H9 (cell line): Measurements from ENCODE around the gene GNE. TPM values are rescaled to one million over a fixed set of nuclear protein-coding genes. Genes with fewer than 3 reads are reported as not detected.
"Not testable (repeated sequence)": the region's sequence is repeated elsewhere in the genome, so short reads cannot be mapped to it uniquely, and the experiment has no call there.

ENCODE experiments used
- DNase-seq: peaks from one replicate; pipeline ENCODE4 v3.0.0-alpha.2; 2017
- H2AFZ ChIP-seq: one replicate; pipeline ENCODE4 v1.6.1; 2013; ENCODE audit warnings: mild to moderate bottlenecking, low read length, control low read depth, moderate library complexity
- H2AK5ac ChIP-seq: 2 replicates; pipeline ENCODE4 v1.6.1; 2013; ENCODE audit warnings: low read length, control low read depth, mixed read lengths; ENCODE audit not compliant: insufficient read length
- H2BK120ac ChIP-seq: one replicate; pipeline ENCODE4 v1.6.1; 2013; ENCODE audit warnings: low read depth, mild to moderate bottlenecking, low read length, control low read depth, inconsistent platforms; ENCODE audit not compliant: poor library complexity, severe bottlenecking
- H2BK12ac ChIP-seq: 2 replicates; pipeline ENCODE4 v1.6.1; 2013; ENCODE audit warnings: low read length, control low read depth, mixed read lengths, low read depth; ENCODE audit not compliant: insufficient read length
- H2BK15ac ChIP-seq: 2 replicates; pipeline ENCODE4 v1.6.1; 2013; ENCODE audit warnings: low read depth, low read length, control low read depth
- H2BK20ac ChIP-seq: one replicate; pipeline ENCODE4 v1.6.1; 2013; ENCODE audit warnings: low read depth, mild to moderate bottlenecking, low read length, control low read depth, inconsistent platforms; ENCODE audit not compliant: poor library complexity, severe bottlenecking
- H2BK5ac ChIP-seq: 2 replicates; pipeline ENCODE4 v1.6.1; 2013; ENCODE audit warnings: low read length, control low read depth, mixed read lengths; ENCODE audit not compliant: insufficient read length
- H3K14ac ChIP-seq: 2 replicates; pipeline ENCODE4 v1.6.1; 2013; ENCODE audit warnings: low read length, control low read depth; ENCODE audit not compliant: insufficient read depth
- H3K18ac ChIP-seq: 2 replicates; pipeline ENCODE4 v1.6.1; 2013; ENCODE audit warnings: low read depth, mild to moderate bottlenecking, mixed read lengths, low read length, control low read depth; ENCODE audit not compliant: insufficient read length
- H3K23ac ChIP-seq: 2 replicates; pipeline ENCODE4 v1.6.1; 2013; ENCODE audit warnings: low read length, control low read depth, mixed read lengths, low read depth; ENCODE audit not compliant: insufficient read length
- H3K23me2 ChIP-seq: 2 replicates; pipeline ENCODE4 v1.6.1; 2013; ENCODE audit warnings: low read depth, mild to moderate bottlenecking, mixed read lengths, low read length, control low read depth; ENCODE audit not compliant: insufficient read length, poor library complexity, severe bottlenecking
- H3K27ac ChIP-seq: 2 replicates; pipeline ENCODE4 v1.5.1; 2013; ENCODE audit warnings: low read length, control low read depth, mixed read lengths, low read depth; ENCODE audit not compliant: insufficient read length
- H3K27me3 ChIP-seq: 2 replicates; pipeline ENCODE4 v1.6.1; 2013; ENCODE audit warnings: low read length, control low read depth, inconsistent platforms; ENCODE audit not compliant: insufficient read depth
- H3K4ac ChIP-seq: 2 replicates; pipeline ENCODE4 v1.6.1; 2013; ENCODE audit warnings: low read depth, mild to moderate bottlenecking, control low read depth, inconsistent platforms, low read length, moderate library complexity
- H3K4me1 ChIP-seq: 2 replicates; pipeline ENCODE4 v1.6.1; 2013; ENCODE audit warnings: low read length, control low read depth, inconsistent platforms; ENCODE audit not compliant: insufficient read depth
- H3K4me2 ChIP-seq: 2 replicates; pipeline ENCODE4 v1.6.1; 2013; ENCODE audit warnings: low read length, control low read depth, mixed read lengths; ENCODE audit not compliant: insufficient read length, insufficient read depth
- H3K56ac ChIP-seq: 2 replicates; pipeline ENCODE4 v1.6.1; 2013; ENCODE audit warnings: low read depth, mild to moderate bottlenecking, mixed read lengths, low read length, control low read depth; ENCODE audit not compliant: insufficient read length
- H3K79me1 ChIP-seq: 2 replicates; pipeline ENCODE4 v1.6.1; 2013; ENCODE audit warnings: low read depth, mild to moderate bottlenecking, moderate library complexity, low read length, control low read depth, inconsistent platforms; ENCODE audit not compliant: insufficient read depth, poor library complexity, severe bottlenecking
- H3K79me2 ChIP-seq: 2 replicates; pipeline ENCODE4 v1.6.1; 2013; ENCODE audit warnings: low read length, control low read depth, inconsistent platforms; ENCODE audit not compliant: insufficient read depth
- H3K9ac ChIP-seq: 2 replicates; pipeline ENCODE4 v1.6.1; 2013; ENCODE audit warnings: low read length, control low read depth, mixed read lengths; ENCODE audit not compliant: insufficient read length; ENCODE audit errors: extremely low read depth
- H3K9me3 ChIP-seq: one replicate; pipeline ENCODE4 v1.6.1; 2013; ENCODE audit warnings: low read depth, low read length, inconsistent platforms; ENCODE audit not compliant: control insufficient read depth
- H3T11ph ChIP-seq: one replicate; pipeline ENCODE4 v1.6.1; 2013; ENCODE audit warnings: mild to moderate bottlenecking, low read length, control low read depth, inconsistent platforms
- H4K20me1 ChIP-seq: one replicate; pipeline ENCODE4 v1.6.1; 2013; ENCODE audit not compliant: control insufficient read depth, insufficient read length, insufficient read depth
- H4K5ac ChIP-seq: 2 replicates; pipeline ENCODE4 v1.6.1; 2013; ENCODE audit warnings: low read depth, mild to moderate bottlenecking, mixed read lengths, low read length, control low read depth; ENCODE audit not compliant: insufficient read length
- H4K8ac ChIP-seq: replicated peaks from 2 replicates; pipeline ENCODE4 v1.6.1; 2013; ENCODE audit warnings: low read length, control low read depth, mixed read lengths, low read depth; ENCODE audit not compliant: insufficient read length
- H4K91ac ChIP-seq: 2 replicates; pipeline ENCODE4 v1.6.1; 2013; ENCODE audit warnings: low read depth, mild to moderate bottlenecking, moderate library complexity, mixed read lengths, low read length, control low read depth; ENCODE audit not compliant: insufficient read length
- H3K27ac Mint-ChIP-seq, 3 experiments: 2 replicates in 2 of 3; 3 replicates in 1 of 3; pipeline ENCODE4 v1.8.0; 2020 to 2021; ENCODE audit warnings: mixed read lengths in 3 of 3, mild to moderate bottlenecking in 1 of 3, moderate library complexity in 1 of 3
- H3K27me3 Mint-ChIP-seq: 2 replicates; pipeline ENCODE4 v1.8.0; 2021; ENCODE audit warnings: low read depth, mild to moderate bottlenecking, moderate library complexity, mixed read lengths
- H3K36me3 Mint-ChIP-seq, 3 experiments: 2 replicates in 2 of 3; 3 replicates in 1 of 3; pipeline ENCODE4 v1.8.0; 2020 to 2021; ENCODE audit warnings: low read depth in 3 of 3, mixed read lengths in 3 of 3; ENCODE audit not compliant: insufficient read depth in 1 of 3
- H3K4me1 Mint-ChIP-seq, 2 experiments: 2 replicates each; pipeline ENCODE4 v1.8.0; 2020; ENCODE audit warnings: mixed read lengths in 2 of 2
- H3K4me3 Mint-ChIP-seq, 2 experiments: 2 replicates in 1 of 2; 3 replicates in 1 of 2; pipeline ENCODE4 v1.8.0; 2020 to 2021; ENCODE audit warnings: mild to moderate bottlenecking in 2 of 2, mixed read lengths in 2 of 2, moderate library complexity in 1 of 2
- H3K9me3 Mint-ChIP-seq, 2 experiments: 2 replicates in 1 of 2; 3 replicates in 1 of 2; pipeline ENCODE4 v1.8.0; 2020; ENCODE audit warnings: mild to moderate bottlenecking in 2 of 2, mixed read lengths in 2 of 2, moderate library complexity in 1 of 2
- WGBS: extraction: QIAGEN DNeasy Blood & Tissue Kit; methylation state at CpG from one replicate; pipeline ENCODE4 v1.1.7; 2013; ENCODE audit warnings: missing lambda C conversion rate, low lambda C conversion rate, mixed read lengths; ENCODE audit not compliant: insufficient read length; ENCODE audit errors: extremely low coverage; 5-methylcytosine and 5-hydroxymethylcytosine counted together
- total RNA-seq: library from RNA; stranded (reverse); gene quantifications from 2 replicates; pipeline ENCODE4 v1.2.1, GENCODE V29; 2021
- TF ChIP-seq, protein P1 (sequence below): fragments of 200-600 bp; sonication (generic); conservative IDR thresholded peaks from 3 replicates; pipeline ENCODE4 v1.8.0; 2021; ENCODE audit warnings: antibody characterized with exemption, mild to moderate bottlenecking

GNE gene
- total RNA-seq, 1 experiment from 2014 or later = 6.3 TPM

DNA sequence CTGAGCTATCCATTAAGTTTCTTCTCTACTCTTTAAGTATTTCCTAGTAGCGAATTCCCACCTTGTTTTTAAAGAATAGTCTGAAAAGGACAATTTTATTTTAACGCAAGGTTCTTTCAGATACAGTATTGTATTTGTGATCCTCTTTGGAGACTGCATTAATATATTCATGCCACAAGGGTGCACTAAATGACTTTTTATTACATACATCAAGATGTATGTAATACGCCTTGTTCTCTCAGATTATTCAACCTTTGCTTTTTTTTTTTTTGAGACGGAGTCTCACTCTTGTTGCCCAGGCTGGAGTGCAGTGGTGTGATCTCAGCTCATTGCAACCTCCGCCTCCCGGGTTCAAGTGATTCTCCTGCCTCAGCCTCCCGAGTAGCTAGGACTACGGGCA lies 10.2 kb downstream of the GNE start:
- not testable (repeated sequence) for H2AFZ ChIP-seq, DNase-seq, H3T11ph ChIP-seq, H3K79me1 ChIP-seq, H2AK5ac ChIP-seq, H2BK120ac ChIP-seq, H3K23ac ChIP-seq, H3K4me3 Mint-ChIP-seq, H3K4me1 ChIP-seq, H2BK15ac ChIP-seq, H3K27me3 ChIP-seq, H3K9me3 ChIP-seq, H3K9ac ChIP-seq, H4K5ac ChIP-seq, H2BK12ac ChIP-seq, H2BK20ac ChIP-seq, H4K91ac ChIP-seq, H3K23me2 ChIP-seq, H3K4me1 Mint-ChIP-seq, H3K9me3 Mint-ChIP-seq, H3K4me2 ChIP-seq, H3K56ac ChIP-seq, H3K79me2 ChIP-seq, H2BK5ac ChIP-seq, H3K4ac ChIP-seq, H3K14ac ChIP-seq, H3K18ac ChIP-seq, H4K8ac ChIP-seq, H3K27me3 Mint-ChIP-seq, H3K27ac Mint-ChIP-seq, H4K20me1 ChIP-seq, H3K27ac ChIP-seq
- TF ChIP-seq, protein P1, sequence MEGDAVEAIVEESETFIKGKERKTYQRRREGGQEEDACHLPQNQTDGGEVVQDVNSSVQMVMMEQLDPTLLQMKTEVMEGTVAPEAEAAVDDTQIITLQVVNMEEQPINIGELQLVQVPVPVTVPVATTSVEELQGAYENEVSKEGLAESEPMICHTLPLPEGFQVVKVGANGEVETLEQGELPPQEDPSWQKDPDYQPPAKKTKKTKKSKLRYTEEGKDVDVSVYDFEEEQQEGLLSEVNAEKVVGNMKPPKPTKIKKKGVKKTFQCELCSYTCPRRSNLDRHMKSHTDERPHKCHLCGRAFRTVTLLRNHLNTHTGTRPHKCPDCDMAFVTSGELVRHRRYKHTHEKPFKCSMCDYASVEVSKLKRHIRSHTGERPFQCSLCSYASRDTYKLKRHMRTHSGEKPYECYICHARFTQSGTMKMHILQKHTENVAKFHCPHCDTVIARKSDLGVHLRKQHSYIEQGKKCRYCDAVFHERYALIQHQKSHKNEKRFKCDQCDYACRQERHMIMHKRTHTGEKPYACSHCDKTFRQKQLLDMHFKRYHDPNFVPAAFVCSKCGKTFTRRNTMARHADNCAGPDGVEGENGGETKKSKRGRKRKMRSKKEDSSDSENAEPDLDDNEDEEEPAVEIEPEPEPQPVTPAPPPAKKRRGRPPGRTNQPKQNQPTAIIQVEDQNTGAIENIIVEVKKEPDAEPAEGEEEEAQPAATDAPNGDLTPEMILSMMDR = peak; percentile 39; the same call in 2 of the 3 replicates
- H3K36me3 Mint-ChIP-seq = peaks cover 9 to 23% (median 16%) of the 10 kb centered on the region in 3 experiments; a peak in 6 of 7 replicates
- WGBS = no CpG with 5 or more reads among the region's 8 CpGs
